ENCODE data around the gene ERCC4.

The ERCC4 gene

GRCh38 chr16:13977177-13977576, 57.2 kb downstream of the ERCC4 start:
- DNase-seq (ENCODE audit: extremely low read depth, low read depth), result no peak
- TF ChIP-seq, protein P1, sequence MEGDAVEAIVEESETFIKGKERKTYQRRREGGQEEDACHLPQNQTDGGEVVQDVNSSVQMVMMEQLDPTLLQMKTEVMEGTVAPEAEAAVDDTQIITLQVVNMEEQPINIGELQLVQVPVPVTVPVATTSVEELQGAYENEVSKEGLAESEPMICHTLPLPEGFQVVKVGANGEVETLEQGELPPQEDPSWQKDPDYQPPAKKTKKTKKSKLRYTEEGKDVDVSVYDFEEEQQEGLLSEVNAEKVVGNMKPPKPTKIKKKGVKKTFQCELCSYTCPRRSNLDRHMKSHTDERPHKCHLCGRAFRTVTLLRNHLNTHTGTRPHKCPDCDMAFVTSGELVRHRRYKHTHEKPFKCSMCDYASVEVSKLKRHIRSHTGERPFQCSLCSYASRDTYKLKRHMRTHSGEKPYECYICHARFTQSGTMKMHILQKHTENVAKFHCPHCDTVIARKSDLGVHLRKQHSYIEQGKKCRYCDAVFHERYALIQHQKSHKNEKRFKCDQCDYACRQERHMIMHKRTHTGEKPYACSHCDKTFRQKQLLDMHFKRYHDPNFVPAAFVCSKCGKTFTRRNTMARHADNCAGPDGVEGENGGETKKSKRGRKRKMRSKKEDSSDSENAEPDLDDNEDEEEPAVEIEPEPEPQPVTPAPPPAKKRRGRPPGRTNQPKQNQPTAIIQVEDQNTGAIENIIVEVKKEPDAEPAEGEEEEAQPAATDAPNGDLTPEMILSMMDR (IDR thresholded peaks at IDR 0.05; ENCODE audit: low read depth, low read length), result no peak

DNA sequence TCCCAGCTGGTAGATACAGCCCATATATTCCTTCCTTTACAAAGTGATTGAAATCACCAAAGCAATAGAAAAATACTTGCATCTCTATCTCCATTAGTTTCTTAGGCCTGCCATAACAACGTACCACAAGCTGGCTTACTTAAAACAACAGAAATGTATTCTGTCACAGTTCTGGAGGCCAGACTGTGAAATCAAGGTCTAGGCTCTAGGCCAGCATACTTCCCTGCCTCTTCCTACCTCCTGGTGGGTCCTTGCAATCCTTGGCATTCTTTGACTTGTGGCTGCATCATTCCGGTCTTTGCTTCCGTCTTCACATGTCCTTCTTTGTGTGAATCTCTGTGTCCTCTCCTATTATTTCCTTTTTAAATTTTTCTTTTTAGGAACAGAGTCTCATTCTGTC, 62.5 kb downstream of the ERCC4 start:
- DNase-seq (ENCODE audit: extremely low read depth, low read depth), result no peak
- TF ChIP-seq, protein P1 (IDR thresholded peaks at IDR 0.05; ENCODE audit: low read depth, low read length), result no peak

DNA sequence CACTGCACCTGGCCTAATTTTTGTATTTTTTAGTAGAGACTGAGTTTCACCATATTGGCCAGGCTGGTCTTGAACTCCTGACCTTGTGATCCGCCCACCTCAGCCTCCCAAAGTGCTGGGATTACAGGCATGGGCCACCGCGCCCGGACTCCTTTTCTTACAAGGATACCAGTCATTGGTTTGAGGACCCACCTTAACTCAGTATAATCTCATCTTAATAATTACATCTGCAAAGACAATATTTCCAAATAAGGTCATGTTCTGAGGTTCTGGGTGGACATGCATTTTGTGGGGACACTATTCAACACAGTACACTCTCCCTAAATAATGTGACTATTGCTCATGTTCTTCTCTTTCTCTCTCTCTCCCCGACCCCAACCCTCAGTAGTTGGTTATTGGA, 63.7 kb downstream of the ERCC4 start:
- DNase-seq (ENCODE audit: extremely low read depth, low read depth), result no peak

DNA sequence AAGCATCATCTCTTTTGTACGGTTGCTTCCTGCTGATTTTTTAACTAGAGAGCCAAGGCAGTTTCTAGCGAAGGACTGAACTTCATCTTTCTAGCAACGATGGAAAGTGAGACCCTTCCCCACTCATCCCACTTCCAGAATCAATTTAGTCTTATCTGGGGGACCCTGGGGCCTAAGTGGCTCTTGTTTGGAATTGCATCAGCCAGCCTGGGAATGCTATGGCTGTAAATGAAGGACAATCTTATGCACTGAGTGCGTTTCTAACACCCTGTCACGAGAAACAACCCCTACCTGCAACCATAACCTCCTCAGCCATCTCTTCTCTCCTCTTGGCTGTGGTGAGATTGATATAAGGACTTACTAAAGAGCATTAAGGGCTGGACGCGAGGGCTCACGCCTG, 64.8 kb downstream of the ERCC4 start:
- DNase-seq (ENCODE audit: extremely low read depth, low read depth), result no peak
- TF ChIP-seq, protein P1 (IDR thresholded peaks at IDR 0.05; ENCODE audit: low read depth, low read length), result no peak

More for the DNA sequence above, 63.7 kb downstream of the ERCC4 start:
- TF ChIP-seq, protein P1 (IDR thresholded peaks at IDR 0.05; ENCODE audit: low read depth, low read length), result no peak

GRCh38 chr16:13988038-13988437, 68.1 kb downstream of the ERCC4 start:
- TF ChIP-seq, protein P1 (IDR thresholded peaks at IDR 0.05; ENCODE audit: low read depth, low read length), result no peak
- DNase-seq (ENCODE audit: extremely low read depth, low read depth), result no peak

DNA sequence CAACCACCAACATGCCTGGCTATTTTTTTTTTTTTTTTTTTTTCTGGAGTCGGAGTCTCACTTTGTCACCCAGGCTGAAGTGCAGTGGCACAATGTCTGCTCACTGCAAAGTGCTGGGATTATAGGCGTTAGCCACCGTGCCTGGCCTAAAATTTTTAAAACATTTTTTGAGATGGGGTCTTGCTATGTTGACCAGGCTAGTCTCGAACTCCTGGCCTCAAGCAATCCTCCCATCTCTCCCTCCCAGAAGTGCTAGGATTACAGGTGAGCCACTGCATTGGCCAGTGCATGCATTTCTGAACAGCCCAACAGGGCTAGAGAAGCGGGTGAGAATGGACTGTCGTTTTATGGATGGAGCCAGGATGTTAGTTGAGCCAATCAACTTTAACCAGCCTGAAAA, 72.4 kb downstream of the ERCC4 start:
- TF ChIP-seq, protein P1 (IDR thresholded peaks at IDR 0.05; ENCODE audit: low read depth, low read length), result no peak
- DNase-seq (ENCODE audit: extremely low read depth, low read depth), result no peak

- TF ChIP-seq, protein P1 (IDR thresholded peaks at IDR 0.05; ENCODE audit: low read depth, low read length), result no peak
- no peak for DNase-seq (ENCODE audit: extremely low read depth, low read depth)
Observed at GRCh38 chr16:13992976-13993375, 73.0 kb downstream of the ERCC4 start.

All from AG09319 (cell line).